Esophagus squamous epithelium (tissue), 4 donors: ENCODE data around the gene APBB1.

Experiments
- CTCF ChIP-seq, 6 experiments: fragments of 450-650 bp in 4 of 6; fragments of 200-600 bp in 2 of 6; sonication (generic) in 2 of 6; IDR thresholded peaks; one replicate each; pipeline ENCODE4 v1.5.1; 2016 to 2019; ENCODE audit warnings: antibody characterized with exemption in 6 of 6, mild to moderate bottlenecking in 4 of 6, moderate library complexity in 4 of 6
- POLR2A ChIP-seq, 4 donors: fragments of 450-650 bp; IDR thresholded peaks; one replicate each; pipeline ENCODE4 v1.6.1; 2017; ENCODE audit warnings: antibody characterized with exemption in 4 of 4, mild to moderate bottlenecking in 4 of 4, moderate library complexity in 3 of 4

GRCh38 chr11:6377902-6378639 lies 40.8 kb downstream of the APBB1 start:
- TF ChIP-seq POLR2A (IDR thresholded peaks at IDR 0.05) (no peak), CTCF (IDR thresholded peaks at IDR 0.05) (no peak)
